GM18858 (cell line): ENCODE results near the gene CCDC148.

ENCODE experiments used
- ATAC-seq: cut with Tn5 transposase; IDR thresholded peaks from one replicate; pipeline ENCODE4 v1.9.1; 2021; ENCODE audit not compliant: unreplicated experiment

The CCDC148 gene

DNA sequence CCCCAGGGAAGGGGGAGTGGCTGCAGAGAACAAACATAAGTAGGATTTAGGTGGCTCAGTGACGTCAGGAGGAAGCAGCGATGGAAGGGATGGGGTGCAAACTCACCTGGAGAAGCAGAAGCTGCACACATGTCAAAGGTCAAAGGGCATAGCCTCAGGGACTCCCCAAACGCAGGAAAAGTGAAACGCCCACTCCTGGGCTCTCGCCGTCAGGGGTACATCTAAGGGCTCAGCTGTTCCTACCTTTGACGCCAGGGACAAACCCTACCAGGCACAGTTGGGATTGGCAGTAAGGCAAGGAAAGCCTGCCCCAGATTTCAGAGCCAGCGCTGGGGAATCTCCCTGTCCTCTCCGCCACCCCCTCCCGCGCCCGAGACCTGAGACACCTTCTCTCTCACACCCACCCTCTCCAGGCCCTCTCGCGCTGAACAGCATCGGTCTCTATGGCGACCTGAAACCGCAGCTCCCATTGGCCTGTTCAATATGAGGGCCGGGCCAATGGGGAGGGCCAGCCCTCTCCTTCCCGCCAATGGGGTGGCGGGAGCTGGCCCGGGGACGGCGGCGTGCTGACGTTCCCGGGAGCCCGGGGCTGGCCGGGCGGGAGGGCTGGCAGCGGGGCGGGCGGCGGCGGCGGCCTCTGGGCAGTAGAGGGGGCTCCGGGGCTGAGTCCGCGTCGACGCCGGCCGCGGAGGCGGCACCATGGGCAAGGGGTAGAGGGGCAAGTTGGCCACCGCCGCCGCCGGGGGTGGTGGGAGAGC lies at the start of gene CCDC148, which contains the start of gene PKP4:
Gene CCDC148 (minus strand): TSS at position 445 of the 758 bp plus-strand sequence. CDS start 314 bp downstream, at position 131.
Gene PKP4 (plus strand): TSS at position 644 of the 758 bp plus-strand sequence. CDS start 76,233 bp downstream, outside the sequence.
- peak; percentile 91 for ATAC-seq

DNA sequence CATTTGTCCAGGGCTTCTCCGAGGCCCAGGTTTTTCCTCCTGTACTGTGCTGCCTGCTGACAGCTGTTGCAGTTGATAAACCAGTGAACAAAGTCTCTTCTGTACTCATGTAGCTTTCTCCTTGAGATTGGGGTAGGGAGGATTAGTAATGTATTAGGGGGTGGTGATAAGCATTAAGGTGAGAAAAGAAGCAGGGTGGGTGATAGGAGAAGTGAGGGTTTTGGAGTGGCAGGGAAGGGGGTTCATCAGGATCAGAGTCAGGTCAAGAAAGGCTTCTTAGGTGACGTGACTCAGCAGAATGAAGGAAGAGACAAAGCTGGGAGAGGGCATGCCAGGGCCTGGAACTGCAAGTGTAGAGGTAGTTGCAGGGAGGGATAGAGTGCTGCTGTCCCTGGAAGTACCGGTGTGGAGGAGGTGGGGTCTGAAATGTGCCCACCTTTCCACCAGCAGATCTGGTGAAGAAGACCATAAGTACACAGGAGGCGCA lies 48.9 kb upstream of the CCDC148 start:
- ATAC-seq, result no peak

DNA sequence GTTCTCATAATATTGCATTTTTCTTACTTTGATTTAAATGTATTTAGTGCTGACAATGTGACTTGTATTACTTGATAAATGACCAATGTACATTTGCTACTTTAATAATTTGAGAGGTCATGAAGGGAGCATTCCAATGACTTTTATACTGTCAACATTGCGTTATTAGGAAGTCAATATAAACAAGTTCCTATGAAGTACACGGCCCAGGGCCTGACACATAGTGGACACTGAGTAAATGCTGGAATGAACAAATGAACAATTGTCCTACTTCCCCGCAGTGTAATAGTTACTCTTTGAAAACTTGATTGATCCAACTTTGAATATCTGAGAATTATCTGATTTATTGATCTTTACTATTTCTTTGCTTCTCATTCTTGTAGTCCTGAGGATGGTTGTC lies 47.5 kb upstream of the CCDC148 start:
- ATAC-seq, result no peak

DNA sequence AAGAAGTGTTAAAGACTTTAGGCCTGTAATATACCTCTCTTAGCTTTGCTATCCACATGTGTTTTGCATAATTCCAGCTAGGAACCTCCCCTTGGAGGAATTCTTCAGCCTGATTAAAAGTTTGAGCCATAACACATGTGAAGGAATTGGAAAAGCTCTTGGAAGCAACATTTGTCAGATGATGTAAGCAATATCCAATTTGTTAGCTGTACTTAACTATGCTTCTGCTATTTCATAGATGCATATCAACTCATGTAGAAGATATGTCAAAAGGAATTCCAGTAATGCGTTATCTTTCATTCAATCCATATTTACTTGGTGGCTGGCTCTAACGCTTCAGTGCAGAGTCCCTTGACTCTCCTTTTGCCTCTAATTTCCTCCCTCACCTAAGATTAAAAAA lies 46.4 kb upstream of the CCDC148 start:
- no peak for ATAC-seq

DNA sequence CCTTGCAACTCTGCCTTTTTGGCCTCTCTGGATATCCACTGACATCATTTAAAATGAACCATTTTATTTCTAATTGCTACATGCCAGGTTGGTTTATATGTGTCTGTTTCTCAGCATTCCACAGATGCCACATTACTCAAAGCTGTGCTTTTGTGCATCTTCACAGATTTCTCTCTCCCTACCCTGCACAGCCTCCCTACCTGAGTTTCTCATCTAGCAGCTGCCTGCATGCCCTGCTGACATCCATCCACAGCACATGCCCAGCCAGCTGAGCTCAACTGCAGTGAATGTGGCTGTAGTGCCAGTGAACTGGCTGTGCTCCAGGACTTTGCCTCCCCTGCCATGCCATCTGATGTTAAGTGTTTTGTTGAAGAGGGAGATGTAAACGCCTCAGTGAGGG lies 44.7 kb upstream of the CCDC148 start:
- no peak for ATAC-seq

DNA sequence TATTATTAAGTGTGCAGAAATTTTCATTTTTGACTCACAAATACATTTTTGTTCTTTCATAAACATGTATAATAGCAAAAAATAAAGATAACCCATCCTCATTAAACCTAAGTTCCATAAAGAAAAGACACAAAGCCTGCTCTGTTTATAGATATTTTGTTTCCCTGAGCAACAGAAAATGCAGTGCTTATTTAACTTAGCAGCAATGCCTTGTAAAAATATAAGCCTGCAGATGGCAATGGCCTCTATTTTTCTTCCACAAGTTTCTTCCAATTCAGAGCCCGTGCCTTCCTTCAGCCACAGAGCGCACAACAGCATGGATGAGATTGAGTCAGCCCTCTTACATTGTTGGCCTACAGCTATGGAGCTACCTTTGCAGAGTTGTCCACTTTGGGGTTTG lies 43.8 kb upstream of the CCDC148 start:
- no peak for ATAC-seq

DNA sequence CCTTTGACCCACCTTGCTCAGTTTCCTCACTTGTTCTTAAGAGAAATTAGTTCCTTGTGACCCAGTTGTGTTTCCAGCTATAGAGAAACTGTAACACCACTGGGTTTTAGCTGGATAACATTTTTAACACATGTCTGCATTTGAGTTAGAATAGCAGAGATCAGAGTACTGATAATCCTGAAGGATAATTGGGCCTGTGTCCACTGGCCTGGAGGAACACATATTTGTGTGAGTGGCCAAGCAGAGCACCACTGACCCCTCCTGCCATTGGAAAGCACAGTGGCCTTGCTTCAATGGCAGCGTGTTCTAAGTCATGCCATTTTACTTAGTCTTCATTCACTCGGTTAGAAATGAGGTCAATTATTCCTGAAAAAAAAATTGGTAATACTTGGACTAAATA lies 42.8 kb upstream of the CCDC148 start:
- ATAC-seq, result no peak

DNA sequence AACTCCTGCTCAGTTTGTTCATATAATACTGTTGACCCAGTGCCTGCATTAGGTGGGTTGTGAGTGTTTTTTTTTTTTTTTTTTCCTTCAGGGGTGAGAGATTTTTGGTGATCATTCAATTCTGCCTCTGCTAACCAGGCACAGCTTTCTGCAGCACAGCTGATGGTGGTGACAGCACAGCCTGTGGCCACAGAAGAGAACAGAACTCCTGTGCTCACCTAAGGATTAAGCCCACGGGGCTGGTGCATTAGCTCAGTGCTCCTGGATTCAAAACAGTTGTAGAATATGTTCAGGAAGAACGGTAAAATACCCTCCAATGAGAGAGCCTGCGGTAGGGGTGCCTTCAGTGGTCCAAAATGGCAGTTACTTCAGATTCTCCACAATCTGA lies 42.2 kb upstream of the CCDC148 start:
- no peak for ATAC-seq

DNA sequence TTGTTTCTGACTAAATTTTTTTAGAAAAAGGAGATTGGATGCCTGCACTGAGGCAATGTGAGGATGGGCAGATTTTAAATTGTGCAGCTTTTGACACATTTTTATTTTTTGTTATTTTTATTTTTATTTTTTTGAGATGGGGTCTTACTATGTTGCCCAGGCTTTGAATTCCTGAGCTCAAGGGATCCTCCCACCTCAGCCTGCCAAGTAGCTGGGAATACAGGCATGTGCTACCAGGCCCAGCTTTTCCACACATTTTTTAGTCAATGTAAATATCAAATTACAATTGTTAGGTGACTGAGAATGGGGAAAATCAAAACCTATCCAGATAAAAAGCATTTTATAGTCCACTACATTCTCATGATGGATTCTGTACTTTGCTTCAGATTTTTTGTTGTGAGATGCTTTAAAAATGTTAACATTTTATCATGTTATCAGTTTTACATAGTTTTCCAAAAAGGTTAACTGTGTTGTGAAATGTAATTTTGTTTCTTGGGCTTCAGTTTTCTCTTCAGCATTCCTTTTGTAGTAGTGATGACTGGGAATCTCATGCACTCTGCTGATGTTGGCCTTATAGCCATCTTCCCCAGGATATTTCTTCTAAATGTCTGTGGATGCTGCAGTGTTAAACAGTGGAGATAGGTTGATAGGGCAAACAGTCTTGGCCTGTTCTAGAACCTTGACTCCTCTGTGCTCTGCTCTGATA lies 41.6 kb upstream of the CCDC148 start:
- ATAC-seq, result no peak

DNA sequence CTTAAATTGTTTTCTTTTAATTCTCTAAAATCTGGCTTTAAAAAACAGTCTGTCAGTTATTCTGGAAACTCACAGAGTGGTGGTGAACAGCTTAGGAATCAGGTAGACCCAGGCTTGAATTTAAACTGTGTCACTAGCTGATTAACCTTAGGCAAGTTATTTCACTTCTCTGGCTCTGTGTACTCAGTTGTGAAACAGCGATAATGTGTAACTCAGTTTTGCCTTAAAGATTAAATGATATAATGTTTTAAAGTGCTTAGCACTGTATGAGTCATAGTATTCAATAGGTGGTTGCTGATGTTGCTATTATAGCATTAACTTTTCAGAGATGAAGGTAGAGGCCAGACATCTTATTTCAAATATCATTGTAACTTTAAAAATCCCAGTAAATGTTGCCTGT lies 40.9 kb upstream of the CCDC148 start:
- no peak for ATAC-seq

DNA sequence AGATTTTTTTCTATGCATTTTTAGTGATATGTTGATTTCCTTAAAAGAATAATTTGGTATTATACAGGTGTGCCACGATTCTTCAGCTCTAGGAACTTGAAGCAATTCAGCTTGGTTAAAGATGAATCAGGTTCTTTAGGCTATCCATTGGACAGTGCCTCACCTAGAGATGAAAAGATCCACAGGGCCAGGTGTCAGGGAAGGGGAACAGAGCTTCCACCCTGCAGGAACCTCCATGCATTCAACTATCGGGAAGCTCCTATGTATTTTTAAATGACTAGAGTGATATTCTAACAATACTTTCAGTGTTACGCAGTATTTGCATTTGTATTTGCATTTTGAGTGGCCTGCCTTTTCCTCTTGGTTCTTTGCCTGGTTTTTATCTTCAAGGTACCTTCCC lies 40.4 kb upstream of the CCDC148 start:
- ATAC-seq, result no peak

DNA sequence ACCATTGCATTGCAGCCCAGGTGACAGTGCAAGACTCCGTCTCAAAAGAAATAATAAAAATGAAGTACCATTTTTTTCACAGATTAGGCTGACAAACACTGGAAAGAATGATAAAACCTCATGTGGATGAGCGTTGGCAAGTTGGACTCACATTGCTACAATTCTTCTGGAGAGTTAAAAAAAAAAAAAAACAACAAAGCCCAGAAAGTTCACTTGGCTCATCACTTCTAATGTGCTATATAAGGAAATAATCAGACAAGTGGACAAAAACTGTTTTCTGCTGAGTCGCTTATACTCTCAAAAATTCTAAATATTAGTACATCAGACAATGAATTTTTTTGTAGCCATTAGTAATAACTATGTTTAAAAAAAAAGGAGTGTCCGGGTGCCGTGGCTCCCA lies 38.6 kb upstream of the CCDC148 start:
- ATAC-seq, result no peak

DNA sequence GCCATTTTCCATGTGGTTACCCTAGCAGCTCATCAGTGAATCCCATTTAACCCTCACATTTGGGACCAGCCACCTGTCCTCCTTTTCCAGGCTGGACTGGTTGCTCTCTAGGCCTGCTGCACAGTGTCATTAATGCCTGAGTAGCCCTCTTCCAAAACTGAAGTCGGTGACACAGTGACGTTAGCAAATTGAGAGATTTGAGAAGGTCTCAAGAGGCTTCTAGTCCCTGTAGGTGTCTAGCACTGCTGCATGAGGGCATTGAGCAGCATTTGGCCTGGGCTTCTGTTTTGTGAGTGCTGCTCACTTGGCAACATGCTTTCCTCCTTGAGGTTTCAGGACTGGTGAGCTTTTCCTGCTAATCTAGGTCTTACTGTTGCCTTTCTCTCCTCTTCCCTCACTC lies 36.9 kb upstream of the CCDC148 start:
- ATAC-seq, result no peak

DNA sequence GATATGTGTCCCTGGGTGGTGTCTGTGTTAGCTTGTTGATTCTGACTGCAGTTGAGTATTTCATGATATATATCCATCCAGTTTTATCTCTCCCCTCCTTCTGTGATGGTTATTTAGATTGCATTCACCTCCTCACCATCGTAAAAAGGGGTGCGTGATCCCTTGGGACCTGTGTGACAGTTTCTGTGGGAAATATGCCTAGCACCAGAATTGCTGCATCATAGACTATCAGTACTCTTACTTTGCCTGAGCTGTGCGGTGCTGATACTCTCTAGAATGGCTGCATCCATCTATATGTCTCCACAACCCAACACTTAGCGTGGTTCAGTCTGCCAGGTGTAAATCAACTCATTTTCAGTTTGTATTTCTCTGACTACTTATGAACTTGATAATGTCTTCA lies 34.5 kb upstream of the CCDC148 start:
- ATAC-seq, result no peak

DNA sequence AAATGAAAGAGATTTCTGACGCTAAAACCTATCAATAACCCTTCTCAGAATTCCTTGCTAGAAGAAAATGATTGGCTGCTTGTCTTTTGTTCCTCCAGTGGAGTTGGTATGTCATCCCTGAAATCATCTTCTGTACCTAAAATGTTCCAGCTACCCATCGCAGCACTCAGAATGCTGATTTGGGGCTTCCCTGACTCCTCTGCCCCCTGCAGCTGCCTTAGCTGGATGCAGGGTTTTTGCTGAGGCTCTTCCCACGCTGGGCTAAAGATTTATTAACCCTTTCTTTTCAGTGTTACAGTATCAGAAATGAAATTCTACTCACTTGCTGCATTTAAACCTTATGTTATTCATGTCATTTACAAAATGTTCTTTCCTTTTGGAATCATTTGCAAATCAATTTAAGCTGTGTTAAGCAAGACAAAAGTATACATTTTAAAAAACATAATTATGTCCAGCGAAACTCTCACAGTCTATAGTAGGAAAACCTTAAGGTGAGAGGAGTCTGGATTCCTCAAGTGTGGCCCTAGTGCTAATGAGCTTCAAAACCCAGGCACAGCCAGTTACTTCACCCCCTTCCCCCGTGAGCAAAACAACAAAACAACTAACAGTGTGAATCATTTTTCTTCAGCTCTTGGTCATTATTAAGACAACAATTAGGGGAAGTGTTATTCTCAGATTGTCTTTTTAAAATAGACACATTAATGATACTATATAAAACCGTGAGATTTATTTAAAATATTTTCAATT lies 33.0 kb upstream of the CCDC148 start:
- ATAC-seq, result no peak

DNA sequence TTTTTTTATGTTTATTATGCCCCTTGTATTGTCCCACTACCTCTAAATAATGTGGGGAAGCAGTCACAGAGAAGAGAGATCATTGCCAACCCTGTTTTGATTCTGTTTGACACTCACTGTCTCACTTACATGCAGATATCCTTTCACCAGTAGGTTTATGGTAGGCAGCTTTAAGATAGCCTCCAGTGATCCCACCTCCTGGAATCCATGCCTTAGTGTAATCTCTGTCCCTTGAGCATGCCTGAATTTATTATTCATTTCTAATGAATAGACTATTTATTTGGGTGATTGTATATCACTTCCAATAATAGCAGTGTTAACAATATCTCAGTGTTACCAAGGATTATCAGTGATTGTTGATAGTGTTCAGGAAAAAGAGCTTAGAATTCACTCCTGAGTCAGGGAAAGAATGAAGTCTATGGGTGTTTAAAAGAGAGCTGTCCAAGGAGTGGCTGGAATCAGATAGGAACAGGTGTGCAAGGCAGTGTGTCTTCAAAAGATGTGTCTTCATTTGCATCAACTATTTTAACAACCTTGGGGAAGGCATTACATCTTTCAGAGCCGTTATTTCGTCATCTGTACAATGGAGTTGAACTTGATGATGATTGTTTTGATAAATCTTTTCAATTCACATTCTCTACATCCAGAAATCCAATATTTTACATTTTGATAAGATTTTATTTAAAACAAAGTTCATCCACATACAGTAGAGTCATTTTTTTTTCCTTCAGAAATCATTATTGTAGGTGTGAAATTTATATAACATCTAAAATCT lies 32.1 kb upstream of the CCDC148 start:
- ATAC-seq, result no peak

DNA sequence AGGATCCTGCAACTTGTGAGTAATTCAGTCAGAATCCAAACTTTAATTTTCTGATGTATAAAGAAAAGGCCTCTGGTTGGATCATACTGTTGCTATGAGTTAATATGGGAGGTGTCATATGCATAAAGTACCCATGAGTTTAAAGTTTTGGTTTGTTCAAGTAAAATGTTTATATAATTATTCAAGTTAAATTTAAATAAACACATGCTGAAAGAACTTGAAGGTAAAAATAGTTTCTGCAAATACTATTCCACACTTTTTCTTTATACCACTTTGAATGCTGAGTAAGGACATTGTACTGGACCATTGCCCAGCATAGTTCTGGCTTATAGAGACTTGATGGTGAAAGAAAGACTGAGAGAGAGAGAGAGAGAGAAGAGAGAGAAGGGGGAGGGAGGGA lies 30.9 kb upstream of the CCDC148 start:
- no peak for ATAC-seq

DNA sequence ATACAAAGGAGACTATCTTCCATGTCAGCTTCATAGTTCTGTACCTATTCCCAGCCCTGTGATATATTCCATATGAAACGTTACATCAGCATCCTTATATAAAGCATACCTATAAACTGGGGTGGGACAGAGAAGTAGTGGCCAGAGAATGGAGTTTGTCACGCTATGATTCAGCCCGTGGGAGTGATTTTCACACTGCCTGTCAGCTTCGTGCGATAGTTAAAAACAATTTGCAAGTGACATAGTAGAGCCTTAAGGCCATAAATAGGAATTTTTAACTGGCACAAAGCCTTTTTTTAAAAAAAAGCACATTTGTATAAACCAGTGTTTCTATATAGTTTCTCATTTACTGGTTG lies 30.4 kb upstream of the CCDC148 start:
- no peak for ATAC-seq

DNA sequence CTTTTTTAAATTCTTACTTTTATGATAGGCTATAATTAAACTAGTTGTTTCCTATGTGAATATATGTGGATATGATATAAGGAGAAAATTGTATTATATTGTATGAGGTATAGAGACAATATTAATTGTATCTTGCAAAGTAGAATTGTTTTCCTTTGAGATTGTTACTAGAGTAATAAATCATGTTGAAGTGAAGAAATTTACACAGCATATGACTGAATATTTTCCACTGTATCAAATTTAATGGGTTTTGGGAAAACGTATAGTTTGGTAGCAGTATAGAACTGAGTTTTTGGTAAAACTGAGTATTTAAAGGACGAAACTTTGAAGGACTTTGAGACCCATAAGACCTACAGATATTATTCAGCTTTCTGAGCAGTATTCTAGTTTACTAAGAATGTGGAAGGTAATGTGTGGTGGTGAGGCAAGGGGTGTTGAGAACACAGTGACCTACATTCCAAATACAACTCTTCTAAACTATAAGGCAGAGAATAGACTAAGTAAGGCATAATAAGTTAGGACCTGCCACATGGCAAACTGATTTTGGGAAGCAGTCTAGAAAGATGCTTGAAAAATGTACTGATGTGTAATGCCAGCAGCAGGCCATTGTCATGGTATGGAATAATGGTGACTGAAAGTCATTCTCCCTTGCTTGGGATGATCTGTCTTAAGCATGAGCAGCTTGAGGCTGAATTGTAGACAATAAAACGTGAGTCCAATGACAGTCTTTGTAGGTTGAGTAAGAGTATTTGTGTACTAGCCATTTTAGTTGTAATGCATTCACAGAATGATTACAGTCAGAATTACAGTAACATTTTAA lies 29.8 kb upstream of the CCDC148 start:
- ATAC-seq, result no peak

DNA sequence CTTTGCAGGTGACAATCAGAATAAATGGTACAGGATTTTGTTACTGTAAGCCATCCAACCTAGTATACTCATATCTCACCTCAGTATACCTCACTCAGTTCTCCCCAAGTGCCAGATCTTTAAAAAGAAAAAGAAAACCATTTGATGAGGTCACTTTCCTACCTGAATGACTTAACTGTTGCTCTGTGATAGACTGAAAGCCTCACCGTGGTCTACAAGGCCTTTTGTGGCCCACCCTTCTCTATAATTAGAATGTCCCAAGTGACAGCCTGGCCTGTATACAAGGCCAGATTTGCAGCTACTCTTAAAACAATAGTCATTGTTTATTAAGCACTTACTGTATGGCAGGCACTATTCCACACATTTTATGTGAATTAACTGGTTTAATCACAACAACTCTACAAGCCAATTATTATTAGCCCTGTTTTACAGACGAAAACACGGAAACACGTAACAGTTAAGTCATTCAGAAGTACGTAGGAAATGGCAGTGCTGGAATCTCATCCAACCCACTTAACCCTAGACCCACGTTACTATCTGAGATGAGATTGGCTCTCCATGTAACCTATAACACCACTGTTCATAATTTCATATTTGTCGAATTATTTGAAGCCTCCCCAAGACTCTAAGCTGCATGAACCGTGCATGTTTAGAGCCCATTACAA lies 28.5 kb upstream of the CCDC148 start:
- no peak for ATAC-seq
